HG02678 (cell line): ENCODE results near the gene PCSK6.
"Not testable (repeated sequence)": the region's sequence is repeated elsewhere in the genome, so short reads cannot be mapped to it uniquely, and the experiment has no call there.

ENCODE experiments used
- ATAC-seq: cut with Tn5 transposase; IDR thresholded peaks from one replicate; pipeline ENCODE4 v1.9.1; 2021; ENCODE audit warnings: mild to moderate bottlenecking, moderate library complexity; ENCODE audit not compliant: unreplicated experiment

The PCSK6 gene

DNA sequence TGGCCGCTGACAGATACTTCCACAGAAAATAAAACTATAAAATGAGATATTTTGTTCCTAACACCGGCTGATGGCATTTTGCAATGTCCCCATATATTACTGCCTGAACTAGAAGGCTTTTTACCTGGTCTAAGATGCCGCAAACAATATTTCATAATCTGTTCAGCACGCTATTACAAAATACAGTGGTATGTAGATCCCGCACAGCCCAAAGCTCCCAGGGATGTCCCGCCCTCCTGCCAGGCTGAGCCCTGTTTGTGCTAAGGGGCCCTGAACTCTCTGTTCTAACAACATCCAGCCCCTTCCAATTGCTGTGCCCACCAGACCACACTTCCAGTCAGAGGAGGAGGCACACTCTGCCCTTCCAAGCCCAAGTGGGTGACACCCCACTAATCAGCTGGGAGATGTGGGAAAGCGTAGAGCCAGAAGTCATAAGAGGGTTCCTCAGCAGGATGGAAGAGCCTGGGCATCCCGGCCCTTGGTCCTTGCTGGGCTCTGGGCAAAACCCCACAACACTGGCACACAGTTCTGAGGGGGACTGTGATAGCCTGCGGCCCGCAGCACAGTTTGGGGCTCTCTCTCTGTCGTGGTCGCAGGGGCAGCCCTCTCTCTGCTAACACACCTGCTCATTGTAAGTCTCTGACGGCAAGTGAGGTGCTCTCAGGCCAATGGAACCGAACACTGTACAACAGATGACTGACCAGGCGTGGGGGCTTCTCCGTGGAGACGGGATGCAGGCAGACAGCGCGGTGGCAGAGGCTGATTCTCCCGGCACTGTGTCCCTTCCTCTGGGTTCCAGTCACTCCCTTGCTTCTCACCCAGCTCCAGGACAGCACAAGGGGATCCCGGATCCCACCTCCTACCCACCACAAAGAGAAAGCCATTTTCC is 55.2 kb downstream of the PCSK6 start:
- ATAC-seq, result no peak

GRCh38 chr15:101433396-101433795 is 56.1 kb downstream of the PCSK6 start:
- ATAC-seq, result no peak

DNA sequence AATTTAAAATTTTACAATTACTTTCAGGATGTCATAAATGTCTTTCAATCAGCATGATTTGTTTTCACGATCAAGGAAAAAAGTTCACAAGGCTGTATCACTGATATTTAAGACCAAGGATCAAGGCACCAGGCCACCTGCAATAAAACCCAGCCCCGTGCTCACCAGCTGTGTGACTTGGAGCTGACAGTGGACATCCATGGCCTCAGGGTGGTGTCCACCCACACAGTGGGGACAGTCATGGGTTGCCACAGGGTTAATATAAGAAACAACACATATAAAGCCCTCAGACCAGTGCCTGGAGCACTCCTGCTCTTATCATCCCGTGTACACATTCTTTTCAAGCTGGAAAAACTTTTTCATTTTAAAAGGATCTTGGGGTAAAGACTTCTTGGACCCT is 56.5 kb downstream of the PCSK6 start:
- ATAC-seq, result no peak

GRCh38 chr15:101431748-101432147 is 57.8 kb downstream of the PCSK6 start:
- ATAC-seq, result no peak

GRCh38 chr15:101431301-101431700 is 58.2 kb downstream of the PCSK6 start:
- no peak for ATAC-seq

- no peak for ATAC-seq
Observed at GRCh38 chr15:101429646-101430045, 59.9 kb downstream of the PCSK6 start.

DNA sequence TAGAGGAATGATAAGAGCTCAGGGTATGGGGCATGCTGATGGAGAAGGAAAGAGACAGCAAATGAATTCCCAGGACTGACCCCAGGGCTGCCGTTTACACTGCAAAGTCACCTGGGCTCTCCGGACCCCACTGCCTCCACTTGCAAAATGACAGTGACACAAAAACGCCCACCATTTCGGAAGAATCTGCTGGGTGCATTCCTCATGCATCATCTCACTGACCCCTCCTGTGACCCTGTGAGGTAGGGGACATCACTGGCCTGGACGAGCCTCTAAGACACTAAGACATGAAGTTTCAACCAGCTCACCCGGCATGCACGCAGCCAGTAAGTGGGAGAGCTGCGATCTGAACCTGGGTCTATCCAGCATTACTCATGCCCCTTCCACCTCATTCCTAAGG is 60.3 kb downstream of the PCSK6 start:
- ATAC-seq, result no peak

DNA sequence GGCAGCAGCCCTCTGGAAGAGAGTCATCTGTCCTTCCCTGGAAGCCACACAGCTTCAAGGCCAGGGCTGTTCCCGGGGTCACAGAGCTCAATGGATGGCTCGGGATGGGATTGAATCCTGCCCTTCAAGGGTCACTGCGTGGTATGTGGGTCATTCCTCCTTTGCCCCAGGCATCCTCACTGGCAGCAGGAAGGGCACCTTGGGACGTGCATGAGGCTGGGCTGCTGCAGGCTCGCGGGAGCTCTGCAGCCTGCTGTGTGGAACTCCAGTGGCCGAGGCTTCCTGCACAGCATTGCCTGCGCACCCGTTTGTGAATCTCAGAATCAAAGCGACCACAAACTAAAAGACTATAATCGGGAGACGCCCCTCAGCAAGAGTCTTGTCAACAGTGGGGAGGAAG is 60.7 kb downstream of the PCSK6 start:
- ATAC-seq, result no peak

- no peak for ATAC-seq
Observed at GRCh38 chr15:101427606-101428487, 61.7 kb downstream of the PCSK6 start.

- no peak for ATAC-seq
Observed at GRCh38 chr15:101426761-101427333, 62.7 kb downstream of the PCSK6 start.

DNA sequence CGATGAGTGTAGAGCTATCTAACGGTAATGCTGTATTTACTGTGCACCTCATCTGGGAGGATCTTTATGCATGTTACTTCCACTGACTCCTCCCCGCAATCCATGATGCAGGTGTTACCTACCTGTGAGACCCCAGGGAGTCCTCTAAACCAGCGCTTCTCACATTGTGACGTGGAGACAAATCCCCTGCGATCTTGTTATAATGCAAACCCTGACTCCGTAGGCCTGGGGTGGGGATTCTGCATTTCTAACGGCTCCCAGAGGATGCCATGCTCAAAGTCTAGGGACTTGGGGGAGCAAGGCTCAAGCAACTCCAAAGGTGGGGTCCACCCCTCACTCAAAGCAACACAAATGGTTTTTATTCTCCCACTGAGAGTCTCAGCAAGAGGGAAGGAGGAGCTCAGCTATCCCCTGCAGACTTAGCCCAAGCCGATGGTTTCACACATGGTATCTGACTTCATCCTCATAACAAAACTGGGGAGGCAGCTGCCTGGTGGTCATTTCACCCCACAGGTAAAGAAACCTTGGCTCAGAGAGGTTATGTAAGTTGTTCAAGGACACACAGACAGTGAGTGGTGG is 63.6 kb downstream of the PCSK6 start:
- ATAC-seq, result no peak

DNA sequence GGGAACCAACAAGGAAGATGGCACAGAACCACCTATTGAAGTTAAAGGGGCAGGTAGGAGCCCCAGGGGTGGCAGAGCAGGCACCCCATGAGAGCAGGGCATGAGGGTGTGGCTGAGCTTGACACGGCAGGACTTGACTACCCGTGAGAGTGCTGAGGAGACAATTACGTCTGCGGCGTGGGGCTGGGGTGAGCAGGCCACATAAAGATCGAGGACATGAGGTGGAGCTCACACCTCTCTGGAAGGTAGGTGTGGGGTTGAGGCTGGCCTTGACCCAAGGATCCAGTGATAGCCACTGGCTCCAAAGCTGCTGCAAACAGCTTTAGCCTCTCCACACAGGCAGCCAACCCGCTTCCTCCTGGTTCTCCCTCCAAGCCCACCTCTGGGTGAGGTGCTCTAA is 64.5 kb downstream of the PCSK6 start:
- ATAC-seq, result no peak

DNA sequence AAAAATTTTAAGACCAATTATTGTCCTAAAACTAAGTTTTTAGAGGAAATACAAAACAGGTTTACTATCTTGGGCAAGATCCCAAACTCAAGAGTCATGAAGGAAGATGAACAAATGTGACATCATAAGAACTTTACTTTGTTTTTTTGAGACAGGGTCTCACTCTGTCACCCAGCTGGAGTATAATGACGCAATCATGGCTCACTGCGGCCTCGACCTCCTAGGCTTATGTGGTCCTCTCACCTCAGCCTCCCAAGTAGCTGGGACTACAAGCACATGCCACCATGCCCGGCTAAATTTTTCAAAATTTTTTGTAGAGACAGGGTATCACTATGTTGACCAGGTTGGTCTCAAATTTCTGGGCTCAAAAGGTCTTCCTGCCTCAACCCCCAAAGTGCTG is 69.3 kb downstream of the PCSK6 start:
- no peak for ATAC-seq

DNA sequence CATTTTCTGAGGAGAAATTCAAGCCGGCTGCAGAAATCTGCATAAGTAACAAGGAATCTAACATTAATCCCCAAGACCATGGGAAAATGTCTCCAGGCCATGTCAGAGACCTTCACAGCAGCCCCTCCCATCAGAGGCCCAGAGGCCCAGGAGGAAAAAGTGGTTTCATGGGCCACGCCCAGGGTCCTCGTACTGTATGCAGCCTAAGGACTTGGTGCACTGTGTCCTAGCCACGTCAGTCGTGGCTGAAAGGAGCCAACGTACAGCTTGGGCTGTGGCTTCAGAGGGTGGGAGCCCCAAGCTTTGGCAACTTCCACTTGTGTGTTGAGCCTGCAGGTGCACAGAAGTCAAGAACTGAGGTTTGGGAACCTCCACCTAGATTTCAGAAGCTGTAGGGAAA is 73.0 kb downstream of the PCSK6 start:
- ATAC-seq, result not testable (repeated sequence)

- no peak for ATAC-seq
Observed at GRCh38 chr15:101413239-101413638, 76.3 kb downstream of the PCSK6 start.

DNA sequence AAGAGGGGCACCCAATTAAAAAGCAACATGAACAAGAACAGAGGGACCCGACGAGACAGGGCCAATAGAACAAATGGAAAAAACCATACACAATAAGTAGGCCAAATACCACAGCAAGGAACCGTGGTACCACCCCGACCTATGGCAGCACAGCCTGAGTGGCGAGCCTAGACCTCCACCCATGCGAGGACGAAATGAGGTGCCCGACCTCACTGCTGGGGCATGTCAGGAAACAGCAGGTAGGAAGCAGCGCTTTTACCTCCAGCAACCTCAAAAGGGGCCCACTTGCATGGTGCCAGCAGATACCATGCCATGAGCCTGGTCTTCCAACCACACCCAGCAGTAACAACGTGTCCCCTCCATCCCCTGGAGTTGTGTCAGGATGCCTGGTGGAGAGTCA is 77.9 kb downstream of the PCSK6 start:
- no peak for ATAC-seq

- ATAC-seq, result no peak
Observed at GRCh38 chr15:101411085-101411484, 78.4 kb downstream of the PCSK6 start.

GRCh38 chr15:101410612-101411011 is 78.9 kb downstream of the PCSK6 start:
- no peak for ATAC-seq

DNA sequence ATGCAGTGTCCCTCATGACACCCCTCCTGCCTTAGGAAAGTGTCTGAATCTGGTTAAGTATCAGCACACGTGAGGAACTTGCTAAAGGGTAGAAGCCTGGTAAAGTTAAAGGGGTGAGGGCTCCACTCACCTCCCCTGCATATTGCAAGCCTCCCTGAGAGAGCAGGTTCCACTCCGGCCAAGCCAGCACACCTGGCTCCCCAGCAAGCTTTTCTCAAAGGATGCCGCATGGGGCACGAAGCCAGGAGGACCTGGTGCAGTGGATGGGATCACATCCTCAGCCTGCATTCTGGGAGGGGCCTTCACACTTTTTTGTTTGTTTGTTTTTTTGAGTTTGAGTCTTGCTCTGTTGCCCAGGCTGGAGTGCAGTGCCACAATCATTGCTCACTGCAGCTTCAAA is 79.9 kb downstream of the PCSK6 start:
- ATAC-seq, result no peak

GRCh38 chr15:101407966-101408775 is 81.3 kb downstream of the PCSK6 start:
- no peak for ATAC-seq
